Suppressor macrophage treated with lipopolysaccharide for 4 hours (primary cell): ENCODE measurements around the gene LRFN2.

ENCODE experiments used
- DNase-seq: peaks from one replicate; pipeline ENCODE4 v3.0.0-alpha.2; 2020

The LRFN2 gene

DNA sequence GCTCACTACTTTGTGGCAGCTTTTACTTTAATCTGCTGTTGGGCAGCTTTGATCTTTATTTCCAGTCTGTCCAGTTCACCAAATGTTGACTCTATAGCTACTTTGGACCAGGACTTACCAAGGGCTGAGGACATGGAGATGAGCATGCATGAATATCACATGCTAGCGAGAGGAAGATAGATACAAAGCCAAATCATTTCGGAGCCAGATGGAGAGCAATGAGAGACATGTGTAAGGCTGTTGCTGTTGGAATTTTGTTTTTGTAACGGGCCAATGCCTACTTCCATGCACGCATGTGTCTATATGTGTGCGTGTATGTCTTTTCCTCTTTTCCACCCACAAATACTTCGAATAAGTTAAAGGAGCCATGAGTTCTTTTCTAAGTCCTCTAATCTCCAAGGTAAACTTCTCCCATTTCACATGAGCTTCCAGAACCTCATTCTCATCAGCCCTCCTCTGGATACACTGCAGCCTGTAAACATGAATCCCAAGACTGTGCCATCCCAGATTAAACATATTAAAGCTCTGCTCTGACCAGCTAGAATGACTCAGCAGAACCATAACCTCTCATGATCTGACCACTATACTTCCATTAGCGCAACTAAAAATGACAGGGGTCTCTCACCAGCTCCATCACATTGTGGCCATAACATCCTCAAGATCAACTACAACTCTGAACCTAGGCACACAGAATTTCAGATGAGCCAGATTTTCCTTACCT lies 160.7 kb downstream of the LRFN2 start:
- DNase-seq: no peak

GRCh38 chr6:40425192-40425919 lies 161.8 kb downstream of the LRFN2 start:
- no peak for DNase-seq

- DNase-seq: no peak
These were observed 165.1 kb downstream of the LRFN2 start for GRCh38 chr6:40422046-40422445.

GRCh38 chr6:40419946-40420728 lies 167.0 kb downstream of the LRFN2 start:
- DNase-seq: no peak

- DNase-seq: no peak
These were observed 167.8 kb downstream of the LRFN2 start for GRCh38 chr6:40419377-40419776.

DNA sequence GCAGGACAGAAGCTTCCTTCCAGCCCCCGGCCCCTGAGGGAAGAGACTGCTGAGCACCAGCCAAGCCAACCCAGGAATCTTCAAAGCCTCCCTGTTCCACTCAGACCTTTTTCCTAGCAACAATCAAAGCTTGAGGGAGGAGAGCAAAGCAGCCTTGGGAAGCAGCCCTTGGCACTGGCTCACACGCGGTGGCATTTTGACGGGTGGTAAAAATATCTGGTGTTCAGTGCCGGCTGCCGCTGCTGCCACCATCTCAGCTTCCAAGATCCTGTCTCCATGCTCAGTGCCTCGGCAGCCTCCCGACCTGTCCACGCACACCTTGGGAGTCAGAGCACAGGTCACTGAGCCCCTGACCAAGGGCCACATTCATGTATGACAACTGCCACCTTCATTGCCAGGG lies 170.1 kb downstream of the LRFN2 start:
- no peak for DNase-seq

DNA sequence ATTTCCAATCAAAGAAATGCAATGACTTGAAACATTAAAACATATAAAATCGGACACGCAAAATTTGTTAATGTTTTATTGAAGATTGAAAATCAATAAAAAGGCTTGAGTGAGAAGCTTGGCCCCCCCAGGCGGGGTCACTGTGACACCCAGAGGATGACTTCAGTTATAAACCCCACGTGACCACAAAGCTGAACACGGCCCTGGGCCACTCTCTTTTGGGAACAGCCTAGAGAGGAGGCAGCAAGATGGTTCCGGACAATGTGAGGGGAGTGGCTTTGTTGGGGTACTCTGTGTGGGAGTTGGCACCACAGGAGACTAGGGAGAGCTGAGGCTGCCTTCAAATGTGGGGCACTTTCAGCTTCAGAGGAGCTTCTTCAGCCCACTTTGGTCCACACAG lies 172.5 kb downstream of the LRFN2 start:
- no peak for DNase-seq

GRCh38 chr6:40413239-40413638 lies 173.9 kb downstream of the LRFN2 start:
- no peak for DNase-seq

- DNase-seq: no peak
These were observed 175.3 kb downstream of the LRFN2 start for GRCh38 chr6:40411881-40412280.

GRCh38 chr6:40410821-40411220 lies 176.3 kb downstream of the LRFN2 start:
- no peak for DNase-seq

- no peak for DNase-seq
These were observed 177.3 kb downstream of the LRFN2 start for GRCh38 chr6:40409716-40410397.

DNA sequence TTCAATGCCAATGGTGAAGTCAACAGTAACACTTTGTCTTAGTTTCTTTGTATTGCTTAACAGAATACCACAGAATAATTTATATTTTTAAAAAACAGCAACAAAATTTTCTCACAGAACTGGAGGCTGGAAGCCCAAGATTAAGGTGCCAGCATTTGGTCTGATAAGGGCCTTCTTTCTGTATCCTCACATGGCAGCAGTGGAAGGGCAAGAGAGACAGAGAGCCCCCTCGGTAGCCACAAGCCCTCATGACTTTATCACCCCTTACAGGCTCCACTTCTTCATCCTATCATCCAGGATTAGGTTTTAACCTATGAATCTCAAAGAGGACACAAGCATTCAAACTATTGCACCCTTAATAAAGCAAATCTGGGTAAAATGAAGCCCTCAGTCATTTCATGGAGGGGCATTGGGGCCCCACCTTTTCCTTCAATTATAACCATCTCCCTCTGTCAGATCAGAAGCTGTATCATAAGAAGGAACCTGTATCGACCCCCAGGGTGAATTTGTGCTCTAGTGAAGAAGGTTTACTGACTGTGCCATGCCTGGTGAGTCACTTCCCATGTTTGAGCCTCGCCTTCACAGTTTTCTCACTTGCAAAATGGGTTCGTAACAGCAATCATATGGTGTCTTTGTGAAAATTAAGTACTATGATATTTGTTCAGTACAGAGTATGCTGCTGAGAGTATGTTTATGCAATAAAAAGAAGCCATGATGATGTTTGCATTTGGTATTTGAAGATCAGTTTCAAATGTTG lies 178.2 kb downstream of the LRFN2 start:
- no peak for DNase-seq

- no peak for DNase-seq
These were observed 179.9 kb downstream of the LRFN2 start for GRCh38 chr6:40407239-40407638.

DNA sequence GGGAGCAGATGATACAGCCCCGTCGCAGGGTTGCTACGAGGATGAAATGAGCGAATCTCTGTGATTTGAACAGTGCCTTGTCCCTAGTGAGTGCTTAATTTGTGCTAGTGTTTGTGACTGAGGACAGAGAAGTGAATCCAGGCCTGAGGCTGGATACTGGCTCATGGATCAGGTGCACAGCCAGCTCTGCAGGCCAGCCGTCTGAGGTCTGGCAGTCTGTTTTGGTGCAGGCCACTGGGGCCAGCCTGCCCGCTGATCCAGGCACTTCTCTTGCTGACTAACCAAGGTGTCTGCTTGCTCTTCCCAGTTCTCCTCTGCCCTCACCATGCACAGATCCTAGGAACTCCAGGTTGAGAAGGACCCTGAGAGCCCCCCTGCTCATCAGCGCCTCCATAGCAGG lies 181.0 kb downstream of the LRFN2 start:
- no peak for DNase-seq

- DNase-seq: no peak
These were observed 186.4 kb downstream of the LRFN2 start for GRCh38 chr6:40400738-40401137.

DNA sequence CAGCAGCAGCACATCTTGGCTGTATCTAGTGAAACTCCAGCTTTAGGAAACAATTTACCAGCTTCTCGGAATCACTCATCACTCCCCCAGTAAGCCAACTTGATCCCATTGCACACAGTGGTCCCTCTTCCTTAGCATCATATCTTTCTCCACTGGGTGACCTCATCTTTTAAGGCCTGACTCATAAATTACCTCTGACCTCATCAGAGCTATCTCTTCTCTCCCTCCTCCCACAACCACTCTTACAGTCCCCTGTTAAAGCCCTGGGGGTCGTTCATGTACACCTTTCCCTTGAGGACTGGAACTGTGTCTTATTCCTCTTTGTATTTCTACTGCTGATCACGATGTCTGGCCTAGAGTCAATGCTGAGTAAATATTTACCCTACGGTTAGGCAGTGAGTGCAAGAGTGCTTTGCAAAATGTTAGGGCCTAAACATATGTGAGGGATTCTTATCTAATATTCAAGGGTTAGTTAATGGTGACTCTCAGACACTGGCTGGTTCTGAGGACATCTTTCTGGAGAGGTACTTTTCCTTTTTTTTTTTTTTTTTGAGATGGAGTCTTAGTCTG lies 187.2 kb downstream of the LRFN2 start:
- no peak for DNase-seq

GRCh38 chr6:40398810-40399477 lies 188.2 kb downstream of the LRFN2 start:
- DNase-seq: no peak

- DNase-seq: no peak
These were observed 189.0 kb downstream of the LRFN2 start for GRCh38 chr6:40398034-40398691.

GRCh38 chr6:40397287-40398033 lies 189.7 kb downstream of the LRFN2 start:
- DNase-seq: no peak

DNA sequence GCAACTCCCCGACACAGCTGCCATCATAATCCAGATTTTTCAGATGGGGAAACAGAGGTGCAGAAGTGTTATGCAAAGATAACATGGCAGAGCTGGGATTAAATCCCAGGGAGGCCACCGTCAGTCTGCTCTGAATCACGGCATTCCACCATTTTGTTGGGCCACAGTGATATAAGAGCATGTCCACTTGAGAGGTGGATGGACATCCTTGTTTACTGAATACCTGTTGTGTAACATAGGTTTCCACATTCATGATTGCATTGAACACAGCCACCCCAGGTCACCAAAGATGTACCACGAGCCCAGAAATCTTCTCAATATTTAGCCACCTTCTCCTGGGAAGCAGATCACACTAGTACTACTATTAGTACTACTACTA lies 191.5 kb downstream of the LRFN2 start:
- no peak for DNase-seq
